Fibroblast of villous mesenchyme (primary cell): ENCODE measurements around the gene MRPS27. TPM values are rescaled to one million over a fixed set of nuclear protein-coding genes. Genes with fewer than 3 reads are reported as not detected.
A peak's percentile ranks its signal among the peaks of the same experiment; 100 is the strongest.

Experiments
- DNase-seq: peaks from one replicate; pipeline ENCODE4 v3.0.0-alpha.2; 2010; ENCODE audit warnings: low read depth
- H3K4me3 ChIP-seq: 2 replicates; pipeline ENCODE4 v1.5.1; 2011; ENCODE audit warnings: low read depth, mild to moderate bottlenecking, low read length
- total RNA-seq: library from RNA; depleted of rRNA; stranded (reverse); fragments of >200 nt; gene quantifications from 2 replicates; pipeline ENCODE4 v1.2.3, GENCODE V29; 2012
- TF ChIP-seq, protein P1 (sequence below): IDR thresholded peaks from 2 replicates; pipeline ENCODE4 v1.5.1; 2012; ENCODE audit warnings: low read depth, mild to moderate bottlenecking, low read length; ENCODE audit not compliant: insufficient read depth

Gene MRPS27
- total RNA-seq, 1 donor, result 88.5 TPM

DNA sequence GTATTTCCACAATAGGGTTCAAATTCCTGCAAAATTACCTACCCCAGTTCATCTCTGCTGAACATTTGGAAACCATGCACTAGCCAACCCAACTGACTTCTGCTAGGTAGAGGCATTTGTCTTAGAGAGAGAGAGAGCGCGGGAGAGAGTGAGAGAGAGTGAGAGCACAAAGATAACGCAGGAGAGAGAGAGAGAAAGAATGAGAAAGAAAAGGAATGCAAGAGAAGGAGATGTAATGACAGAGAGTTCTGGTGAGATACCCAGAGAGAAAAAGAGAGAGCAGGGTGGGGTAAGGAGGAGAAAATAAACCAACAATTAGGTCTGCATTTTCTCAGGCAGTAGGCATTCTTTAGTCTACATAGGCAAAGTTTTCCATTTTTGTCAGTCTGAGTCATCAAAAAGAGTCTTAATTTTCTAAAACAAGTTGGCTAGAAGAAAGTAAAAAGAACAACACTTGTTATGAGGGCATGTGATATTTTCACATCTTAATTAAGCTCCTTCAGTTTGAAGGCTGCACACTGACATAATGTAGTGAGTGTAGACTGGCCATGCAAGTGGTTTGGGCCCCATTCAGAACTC lies 114.5 kb downstream of the MRPS27 start:
- no peak overlapping the region for H3K4me3 ChIP-seq
- TF ChIP-seq, protein P1, sequence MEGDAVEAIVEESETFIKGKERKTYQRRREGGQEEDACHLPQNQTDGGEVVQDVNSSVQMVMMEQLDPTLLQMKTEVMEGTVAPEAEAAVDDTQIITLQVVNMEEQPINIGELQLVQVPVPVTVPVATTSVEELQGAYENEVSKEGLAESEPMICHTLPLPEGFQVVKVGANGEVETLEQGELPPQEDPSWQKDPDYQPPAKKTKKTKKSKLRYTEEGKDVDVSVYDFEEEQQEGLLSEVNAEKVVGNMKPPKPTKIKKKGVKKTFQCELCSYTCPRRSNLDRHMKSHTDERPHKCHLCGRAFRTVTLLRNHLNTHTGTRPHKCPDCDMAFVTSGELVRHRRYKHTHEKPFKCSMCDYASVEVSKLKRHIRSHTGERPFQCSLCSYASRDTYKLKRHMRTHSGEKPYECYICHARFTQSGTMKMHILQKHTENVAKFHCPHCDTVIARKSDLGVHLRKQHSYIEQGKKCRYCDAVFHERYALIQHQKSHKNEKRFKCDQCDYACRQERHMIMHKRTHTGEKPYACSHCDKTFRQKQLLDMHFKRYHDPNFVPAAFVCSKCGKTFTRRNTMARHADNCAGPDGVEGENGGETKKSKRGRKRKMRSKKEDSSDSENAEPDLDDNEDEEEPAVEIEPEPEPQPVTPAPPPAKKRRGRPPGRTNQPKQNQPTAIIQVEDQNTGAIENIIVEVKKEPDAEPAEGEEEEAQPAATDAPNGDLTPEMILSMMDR, result no peak
- DNase-seq, result peak; percentile 45

GRCh38 chr5:72204946-72205345 lies 115.1 kb downstream of the MRPS27 start:
- TF ChIP-seq, protein P1, result no peak
- no peak overlapping the region for H3K4me3 ChIP-seq
- peak; percentile 17 for DNase-seq

- H3K4me3 ChIP-seq, result no peak overlapping the region
- DNase-seq, result no peak
- TF ChIP-seq, protein P1, result no peak
Observed at GRCh38 chr5:72203251-72203845, 116.7 kb downstream of the MRPS27 start.

- no peak overlapping the region for H3K4me3 ChIP-seq
- no peak for DNase-seq
- TF ChIP-seq, protein P1, result no peak
Observed at GRCh38 chr5:72202331-72202825, 117.7 kb downstream of the MRPS27 start.

- no peak overlapping the region for H3K4me3 ChIP-seq
- TF ChIP-seq, protein P1, result no peak
- DNase-seq, result no peak
Observed at GRCh38 chr5:72199681-72200080, 120.4 kb downstream of the MRPS27 start.

- TF ChIP-seq, protein P1, result no peak
- no peak for DNase-seq
- H3K4me3 ChIP-seq, result no peak overlapping the region
Observed at GRCh38 chr5:72197393-72197792, 122.6 kb downstream of the MRPS27 start.
